GM18517 (cell line): ENCODE measurements around the gene NME3.
"Not testable (repeated sequence)": the region's sequence is repeated elsewhere in the genome, so short reads cannot be mapped to it uniquely, and the experiment has no call there.

ENCODE experiments used
- ATAC-seq: cut with Tn5 transposase; IDR thresholded peaks from one replicate; pipeline ENCODE4 v1.9.1; 2021; ENCODE audit warnings: mild to moderate bottlenecking, moderate library complexity; ENCODE audit not compliant: unreplicated experiment

The NME3 gene

DNA sequence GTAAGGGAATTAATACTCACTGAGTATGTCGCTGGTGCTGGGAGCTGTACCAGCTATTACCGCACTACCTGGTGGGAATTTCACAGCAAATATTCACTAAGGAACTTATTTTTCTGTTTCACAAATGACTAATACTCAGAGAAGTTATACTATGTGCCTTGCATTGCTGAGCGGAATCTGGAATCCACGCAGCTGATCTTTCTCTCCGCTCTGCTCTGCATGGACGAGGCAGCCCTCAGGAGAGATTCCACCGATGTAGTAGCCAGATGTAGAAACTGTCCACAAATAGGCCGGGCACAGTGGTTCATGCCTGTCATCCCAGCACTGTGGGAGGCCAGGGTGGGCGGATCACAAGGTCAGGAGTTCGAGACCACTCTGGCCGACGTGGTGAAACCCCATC is 17.1 kb downstream of the NME3 start:
- ATAC-seq, result no peak

DNA sequence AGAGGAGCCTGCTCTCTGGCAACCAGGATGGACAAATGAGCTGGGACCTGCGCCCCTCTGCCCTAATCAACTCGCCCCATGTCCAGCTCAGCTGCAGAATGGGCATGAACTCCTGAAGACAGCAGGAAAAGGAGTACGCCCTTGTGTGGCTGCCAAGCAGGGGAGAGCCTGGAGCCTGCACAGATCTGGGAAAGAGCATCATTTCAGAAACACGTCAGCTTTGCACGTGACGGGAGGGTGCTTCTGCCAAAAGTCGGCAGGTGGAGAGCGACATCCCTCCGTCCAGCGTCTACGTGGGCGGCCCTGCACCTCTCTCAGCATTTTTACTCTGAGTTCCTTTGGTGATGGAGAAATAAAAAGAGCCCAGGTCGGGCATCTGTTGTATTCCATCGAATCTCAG is 18.5 kb downstream of the NME3 start:
- ATAC-seq, result no peak

DNA sequence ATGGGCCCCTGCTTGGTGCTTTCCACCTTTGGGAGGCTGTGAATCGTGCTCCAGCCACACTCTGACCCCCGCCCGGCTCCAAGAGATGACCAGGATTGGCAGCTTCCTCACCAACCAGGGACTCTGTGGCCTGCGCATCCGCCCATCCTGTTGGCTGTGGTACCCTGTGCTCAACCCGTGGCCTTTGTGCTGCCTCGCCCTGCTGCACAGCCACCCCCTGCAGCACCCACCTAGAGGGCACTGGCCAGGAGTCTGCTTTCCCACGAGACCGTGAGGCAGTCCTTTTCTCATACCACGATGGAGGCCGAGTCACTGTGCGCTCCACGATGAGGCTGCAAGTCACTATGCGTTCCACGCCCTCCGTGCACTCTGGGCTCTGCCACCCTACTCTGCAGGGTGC is 19.4 kb downstream of the NME3 start:
- no peak for ATAC-seq

DNA sequence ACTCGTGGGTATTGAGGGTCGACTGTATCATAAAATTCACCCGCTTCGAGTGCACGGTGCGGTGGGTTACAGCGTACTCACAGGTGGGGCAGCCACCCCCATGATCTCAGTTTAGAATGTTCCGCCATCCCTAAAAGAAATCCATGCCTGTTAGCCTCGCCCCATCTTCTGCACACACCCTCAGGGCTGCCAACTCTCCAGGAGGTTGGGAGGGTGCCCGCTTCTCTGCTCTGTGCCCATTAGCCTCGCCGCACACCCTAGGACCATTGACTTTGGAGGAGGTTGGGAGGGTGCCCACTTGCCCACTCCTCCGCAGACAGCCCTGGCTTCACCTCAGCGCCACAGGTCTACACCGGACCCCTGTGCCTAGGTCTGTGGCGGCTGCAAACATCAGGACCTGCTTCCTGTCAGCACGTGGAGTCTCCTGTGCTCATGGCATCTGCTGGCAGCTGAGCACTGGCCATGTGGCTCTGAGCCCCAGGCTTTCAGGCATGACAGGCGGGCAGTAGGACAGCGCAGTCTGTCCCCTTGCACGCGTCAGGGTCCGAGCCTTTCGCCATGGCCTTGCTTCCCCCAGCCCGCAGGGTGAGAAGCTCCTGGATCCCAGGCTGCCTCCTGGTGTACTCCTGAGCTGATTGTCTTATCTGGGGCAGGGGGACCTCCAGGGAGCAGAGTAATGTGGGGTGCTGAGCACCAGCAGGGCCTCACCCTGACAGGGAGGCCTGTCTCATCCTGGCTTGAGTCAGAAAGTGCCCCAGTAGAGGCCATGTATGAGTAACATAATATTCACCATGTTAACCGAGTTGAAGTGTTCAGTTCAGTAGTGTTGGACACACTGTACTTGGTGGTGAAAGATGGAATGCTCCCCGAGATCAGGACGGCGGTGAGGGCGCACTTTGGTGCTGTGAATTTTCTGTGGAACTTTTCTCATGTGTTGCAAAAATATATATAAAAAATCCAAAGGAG is 21.9 kb downstream of the NME3 start:
- no peak for ATAC-seq

DNA sequence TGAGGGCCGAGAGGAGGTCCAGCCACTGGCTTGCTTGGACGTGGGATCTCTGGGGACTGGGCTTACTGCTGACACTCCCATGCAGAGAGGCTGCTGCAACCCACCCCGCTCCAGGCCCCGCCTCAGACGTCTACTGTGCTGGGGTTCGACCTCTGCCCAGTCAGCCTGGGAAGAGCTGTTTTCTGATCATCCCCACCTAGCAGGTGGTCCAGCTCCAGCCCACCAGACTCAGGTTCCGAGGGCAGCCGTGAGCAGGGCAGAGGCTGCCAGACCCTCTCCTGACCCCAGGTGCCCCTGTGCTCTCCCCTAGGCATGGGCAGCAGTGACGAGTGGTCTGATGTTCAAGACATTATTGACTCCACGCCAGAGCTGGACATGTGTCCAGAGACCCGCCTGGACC is 23.4 kb downstream of the NME3 start:
- ATAC-seq, result no peak

DNA sequence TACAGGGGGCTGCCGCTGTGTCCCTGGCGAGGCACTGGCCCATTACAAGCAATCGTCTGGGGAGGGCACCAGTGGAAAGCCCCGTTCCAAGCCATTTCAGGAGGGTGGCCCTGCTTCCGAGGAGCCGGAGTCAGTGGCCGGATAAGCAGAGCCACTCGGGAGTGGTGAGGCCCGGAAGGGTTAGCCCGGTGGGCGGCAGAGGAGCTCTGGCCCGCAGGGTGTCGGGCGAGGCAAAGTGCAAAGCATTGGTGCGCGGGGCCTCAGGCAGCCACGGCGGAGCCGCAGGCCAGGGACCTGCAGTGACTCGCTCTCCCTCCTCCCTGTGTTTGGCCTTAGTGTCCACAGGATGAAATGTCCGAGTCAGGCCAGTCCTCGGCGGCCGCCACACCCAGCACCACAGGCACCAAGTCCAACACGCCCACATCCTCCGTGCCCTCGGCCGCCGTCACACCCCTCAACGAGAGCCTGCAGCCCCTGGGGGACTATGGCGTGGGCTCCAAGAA is 24.6 kb downstream of the NME3 start:
- no peak for ATAC-seq

DNA sequence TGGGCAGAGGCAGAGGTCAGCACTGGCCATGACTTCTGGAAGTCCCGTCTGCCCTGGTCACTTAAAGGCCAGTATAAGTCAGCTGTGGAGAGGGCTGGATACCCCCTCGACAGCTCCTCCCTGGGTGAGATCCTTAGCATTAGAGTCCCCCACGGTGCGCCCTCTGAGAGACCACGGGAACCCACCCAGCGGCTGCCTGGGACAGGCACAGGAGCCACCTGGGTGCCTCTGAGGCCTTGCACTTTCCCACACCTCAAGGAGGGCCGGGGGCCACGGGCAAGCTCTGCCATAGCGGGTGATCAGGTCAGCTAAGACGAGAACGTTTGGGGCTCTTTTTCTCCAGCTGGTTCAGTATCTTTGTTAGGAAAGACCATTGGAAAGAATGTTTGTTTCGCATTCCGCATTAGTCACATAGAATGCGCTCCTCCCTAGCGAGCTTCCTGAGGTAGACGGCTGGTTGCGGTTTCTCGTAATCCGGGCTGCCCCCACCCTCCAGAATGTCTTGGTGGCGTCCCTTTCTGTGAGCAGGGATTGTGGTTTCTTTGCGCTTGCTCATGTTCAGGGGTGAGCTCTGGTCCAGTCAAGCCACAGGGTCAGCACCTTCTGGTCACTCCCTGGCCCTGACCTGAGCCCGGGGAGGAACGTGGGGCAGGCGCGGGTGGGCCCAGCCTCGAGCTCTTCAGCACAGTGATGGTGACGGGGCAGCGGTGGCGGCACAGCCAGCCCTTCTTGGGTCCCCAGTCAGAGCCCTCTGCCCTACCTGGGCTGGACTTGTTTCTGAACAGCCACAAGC is 25.2 kb downstream of the NME3 start:
- no peak for ATAC-seq

DNA sequence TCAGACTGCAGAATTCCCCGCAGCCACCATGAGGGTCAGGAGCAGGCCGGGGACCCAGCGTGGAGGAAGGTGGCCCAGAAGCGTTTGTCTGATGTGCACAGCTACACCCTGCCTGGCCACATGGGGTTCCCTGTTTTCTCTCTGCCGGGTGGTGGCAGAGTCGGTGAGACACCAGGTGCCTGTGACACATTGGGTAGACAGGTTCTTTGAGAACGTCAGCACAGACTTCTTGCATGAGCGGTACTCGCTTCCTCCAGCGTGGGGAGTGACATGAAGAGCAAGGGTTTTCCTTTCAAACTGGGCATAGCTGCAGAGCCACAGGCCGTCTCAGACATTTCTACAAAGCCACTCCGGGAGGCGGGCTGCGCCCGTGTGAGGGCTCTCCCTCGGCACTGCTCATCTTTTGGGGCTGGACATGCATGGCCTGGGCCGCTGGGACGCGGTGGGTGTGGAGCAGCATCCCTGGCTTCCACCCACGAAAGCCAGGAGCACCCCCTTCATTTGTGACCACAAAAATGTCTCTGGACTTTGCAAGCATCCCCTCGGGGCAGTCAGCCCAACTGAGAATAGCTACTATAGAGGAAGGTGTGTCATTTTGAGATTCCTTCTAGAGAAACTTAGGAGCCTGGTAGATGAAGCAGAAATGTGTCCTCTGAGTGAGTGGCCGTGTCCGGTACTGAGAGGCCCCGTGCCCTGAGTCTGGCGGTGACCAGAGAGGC is 26.0 kb downstream of the NME3 start:
- ATAC-seq, result no peak

DNA sequence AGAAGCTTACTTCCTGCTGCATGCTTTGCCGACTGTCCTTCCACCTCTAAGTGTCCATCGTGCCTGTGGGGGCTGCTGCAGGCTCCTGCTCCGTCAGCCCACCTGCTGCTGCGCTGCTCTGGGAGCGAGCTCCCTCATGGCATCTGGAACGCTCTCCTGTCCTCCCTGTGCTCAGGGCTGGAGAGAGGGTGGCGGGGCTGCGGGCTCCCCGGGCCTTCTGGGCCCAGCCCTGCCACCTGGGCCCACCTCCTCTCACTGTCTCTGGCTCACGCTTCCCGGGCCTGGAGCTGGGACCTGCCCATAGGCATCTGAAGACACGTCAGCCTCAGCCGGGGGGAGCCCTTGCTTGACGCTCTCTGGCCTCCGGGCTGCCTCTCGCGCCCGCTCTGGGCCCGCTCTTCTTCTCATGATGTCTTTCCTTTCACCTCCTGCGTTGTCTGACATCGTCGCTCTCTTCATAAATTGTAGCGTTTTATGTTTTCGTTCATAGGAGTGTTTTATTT is 27.0 kb downstream of the NME3 start:
- no peak for ATAC-seq

DNA sequence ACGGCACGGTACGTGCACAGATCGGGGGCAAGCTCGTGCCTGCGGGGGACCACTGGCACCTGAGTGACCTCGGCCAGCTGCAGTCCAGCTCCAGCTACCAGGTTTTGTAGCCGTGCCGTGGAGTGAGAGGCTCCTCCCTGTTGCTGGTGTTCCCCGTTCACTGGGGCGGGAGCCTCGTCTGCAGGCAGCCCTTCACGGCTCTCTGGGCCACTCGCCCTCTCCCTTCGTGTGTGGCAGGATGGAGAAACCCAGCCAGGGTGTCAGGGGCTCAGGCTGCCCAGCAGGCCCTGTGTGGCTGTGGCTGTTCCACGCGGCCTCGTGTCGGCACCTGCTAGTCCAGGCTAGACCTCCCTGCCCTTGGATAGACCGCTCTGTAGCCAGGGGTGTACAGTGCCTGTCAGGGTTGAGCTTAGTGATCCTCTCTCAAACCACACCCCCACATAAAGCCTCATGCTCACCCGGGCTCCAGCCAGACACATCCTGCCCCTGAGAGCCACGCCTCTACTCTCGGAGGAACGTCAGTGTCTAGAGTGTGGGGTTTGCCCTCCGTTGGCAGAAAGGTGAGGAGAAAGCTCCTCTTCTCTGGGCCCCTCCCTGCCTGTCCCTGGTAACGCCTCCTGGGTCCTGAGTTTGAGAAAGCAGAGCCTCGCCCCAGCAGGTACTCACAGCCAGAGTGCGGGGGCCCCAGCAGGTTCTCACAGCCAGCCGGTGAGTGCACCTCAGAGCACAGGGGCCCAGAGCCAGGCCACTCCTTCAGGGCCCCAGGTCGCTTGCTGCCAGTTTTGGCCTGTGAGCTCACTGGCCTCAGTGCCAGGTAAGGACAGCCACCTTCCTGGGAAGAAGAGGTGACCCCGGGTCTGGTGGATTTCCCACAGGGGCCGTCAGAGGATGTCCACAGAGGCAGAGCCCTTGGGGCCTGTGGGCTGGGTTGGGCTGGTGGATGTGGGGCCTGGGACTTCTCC is 27.7 kb downstream of the NME3 start:
- no peak for ATAC-seq

DNA sequence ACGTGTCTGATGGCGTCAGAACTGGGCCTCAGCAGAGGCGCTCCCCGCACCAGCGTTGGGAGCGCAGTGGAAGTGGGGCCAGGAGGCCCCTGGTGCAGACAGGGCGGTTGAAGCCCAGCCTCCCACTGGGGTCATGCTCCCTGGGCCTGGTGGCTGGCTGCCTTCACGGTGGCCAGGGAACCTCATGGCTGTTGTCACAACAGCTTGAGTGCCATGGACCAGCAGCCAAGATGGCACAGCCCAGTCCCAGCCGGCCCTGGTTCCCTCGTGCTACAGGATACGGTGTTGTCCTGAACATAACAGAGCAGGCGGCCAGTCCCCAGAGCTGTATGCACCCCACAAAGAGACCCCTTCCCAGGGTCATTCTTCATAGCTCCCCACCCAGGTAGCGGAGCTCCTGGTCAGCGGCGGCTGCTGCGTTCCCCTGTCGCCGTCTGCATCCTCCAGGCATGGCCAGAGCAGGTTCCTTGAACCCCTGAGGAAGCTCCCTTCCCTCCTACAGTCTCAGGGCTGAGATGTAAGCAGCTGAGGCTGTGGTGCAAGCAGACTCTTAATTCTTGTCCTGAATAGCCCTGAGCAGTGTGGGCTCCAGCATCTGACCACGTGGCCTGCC is 29.7 kb downstream of the NME3 start:
- no peak for ATAC-seq

DNA sequence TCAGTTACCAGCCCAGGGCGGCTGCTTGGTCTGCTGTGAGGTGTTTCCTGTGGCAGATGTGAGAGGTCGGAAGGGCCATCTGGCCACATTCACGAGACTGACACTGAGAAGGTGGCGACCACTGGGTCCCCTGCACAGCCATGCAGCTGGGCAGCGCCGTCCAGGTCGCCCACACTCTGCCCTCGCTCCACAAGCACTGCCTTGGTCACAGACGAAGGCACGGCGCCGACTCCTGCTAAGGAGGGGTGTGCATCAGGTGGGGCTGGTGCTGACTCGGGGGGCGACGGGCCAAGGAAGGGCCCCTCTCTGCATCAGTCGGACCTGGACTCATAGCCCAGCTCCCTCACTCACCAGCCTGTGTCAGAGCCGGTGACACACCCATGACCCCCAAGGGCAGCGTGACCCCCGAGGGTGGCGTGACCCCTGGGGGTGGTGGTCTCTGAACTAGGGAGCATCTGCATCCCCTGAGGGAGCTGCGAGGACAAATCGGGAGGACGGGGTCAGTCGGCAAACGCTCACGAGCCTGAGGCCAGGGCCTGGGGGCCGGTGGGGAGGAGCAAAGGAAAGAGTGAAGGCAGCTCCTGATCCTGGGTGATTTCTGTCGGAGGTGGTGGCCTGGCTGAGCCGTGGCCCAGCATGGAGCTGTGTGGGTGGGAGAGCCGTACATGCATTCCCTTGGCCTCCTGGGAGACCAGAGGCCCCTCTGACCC is 30.4 kb downstream of the NME3 start:
- no peak for ATAC-seq

DNA sequence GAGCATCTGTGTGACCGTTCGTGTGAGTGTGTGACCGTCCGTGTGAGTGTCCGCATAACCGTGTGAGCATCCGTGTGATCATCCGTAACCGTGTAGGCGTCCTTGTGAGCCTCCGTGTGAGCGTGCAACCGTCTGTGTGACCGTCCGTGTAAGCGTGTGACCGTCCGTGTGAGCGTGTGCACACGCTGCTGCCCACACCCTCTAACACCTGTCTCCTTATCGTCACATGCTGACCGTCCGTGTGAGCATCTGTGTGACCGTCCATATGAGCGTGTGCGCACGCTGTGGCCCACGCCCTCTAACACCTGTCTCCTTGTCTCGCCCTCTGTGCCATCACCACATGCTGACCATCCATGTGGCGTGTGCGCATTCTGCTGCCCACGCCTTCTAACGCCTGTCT is 31.1 kb downstream of the NME3 start:
- ATAC-seq, result no peak

DNA sequence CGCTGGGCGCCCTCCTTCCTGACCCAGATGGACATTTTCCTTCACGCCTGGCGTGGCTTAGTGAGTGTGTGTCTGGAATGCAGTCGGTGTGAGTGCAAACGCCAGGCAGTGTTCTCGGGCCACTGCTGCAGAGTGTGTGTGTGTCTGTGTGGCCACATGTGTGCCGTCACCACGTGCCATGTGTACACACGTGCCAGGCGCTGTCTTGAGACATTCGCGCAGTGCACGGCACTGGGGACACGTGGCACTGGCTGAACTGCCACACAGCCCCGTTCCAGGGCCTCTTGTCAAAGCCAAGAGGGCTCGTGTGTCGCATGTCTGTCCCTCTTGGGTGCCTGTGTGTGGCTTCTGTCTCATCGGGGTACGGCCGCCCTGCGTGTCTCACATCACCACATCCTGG is 36.5 kb downstream of the NME3 start:
- no peak for ATAC-seq

DNA sequence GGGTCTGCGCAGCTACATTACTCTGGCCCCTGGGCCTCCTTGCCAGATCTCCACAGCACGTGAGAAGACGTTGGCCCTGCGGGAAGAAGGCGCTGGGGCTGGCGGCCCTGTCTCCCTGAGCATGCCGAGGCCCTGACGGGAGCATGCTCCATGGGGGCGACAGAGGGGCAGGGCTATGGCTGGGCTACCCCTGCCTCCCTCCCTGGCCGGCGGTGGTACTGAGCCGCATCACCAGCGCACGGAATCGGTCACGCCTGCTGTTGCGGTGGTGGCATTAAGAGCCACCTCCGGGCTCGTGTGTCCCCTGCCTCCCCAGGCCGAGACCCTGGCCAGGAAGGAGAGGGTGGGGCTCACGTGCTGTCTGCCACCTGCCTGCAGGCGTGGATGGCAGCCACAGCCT is 37.2 kb downstream of the NME3 start:
- ATAC-seq, result no peak

DNA sequence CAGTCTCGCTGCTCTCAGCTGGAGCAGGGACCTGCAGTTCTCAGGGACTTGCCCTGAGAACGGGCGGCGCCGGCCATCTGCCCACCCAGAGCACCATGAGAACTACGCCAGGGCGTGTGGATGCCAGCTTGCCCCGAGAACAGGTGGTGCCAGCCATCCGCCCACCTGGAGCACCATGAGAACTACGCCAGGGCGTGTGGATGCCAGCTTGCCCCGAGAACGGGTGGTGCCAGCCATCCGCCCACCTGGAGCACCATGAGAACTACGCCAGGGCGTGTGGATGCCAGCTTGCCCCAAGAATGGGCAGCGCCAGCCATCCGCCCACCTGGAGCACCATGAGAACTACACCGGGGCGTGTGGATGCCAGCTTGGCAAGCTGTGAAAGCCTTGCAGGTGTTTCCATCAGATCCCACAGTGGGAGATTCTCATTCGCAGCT is 38.8 kb downstream of the NME3 start:
- not testable (repeated sequence) for ATAC-seq

DNA sequence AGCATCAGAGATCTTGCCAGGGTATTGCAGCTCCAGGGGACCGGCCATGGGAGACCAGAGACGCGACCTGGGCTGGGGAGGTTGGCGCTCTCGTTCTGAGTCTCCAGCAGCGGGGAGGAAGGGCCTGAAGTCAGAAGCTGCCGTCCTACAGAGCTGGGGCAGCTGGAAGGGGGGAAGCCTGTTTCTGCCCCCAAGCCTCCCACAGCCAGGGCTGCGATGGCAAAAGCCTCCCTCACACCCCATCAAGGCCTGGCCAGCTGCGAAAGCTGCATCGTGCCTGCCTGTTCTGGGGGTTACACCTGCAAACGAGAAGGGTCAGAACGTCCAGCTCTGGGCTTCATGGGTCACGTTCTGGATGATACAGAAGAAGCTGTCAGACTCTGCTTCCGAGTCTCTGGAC is 39.3 kb downstream of the NME3 start:
- no peak for ATAC-seq

DNA sequence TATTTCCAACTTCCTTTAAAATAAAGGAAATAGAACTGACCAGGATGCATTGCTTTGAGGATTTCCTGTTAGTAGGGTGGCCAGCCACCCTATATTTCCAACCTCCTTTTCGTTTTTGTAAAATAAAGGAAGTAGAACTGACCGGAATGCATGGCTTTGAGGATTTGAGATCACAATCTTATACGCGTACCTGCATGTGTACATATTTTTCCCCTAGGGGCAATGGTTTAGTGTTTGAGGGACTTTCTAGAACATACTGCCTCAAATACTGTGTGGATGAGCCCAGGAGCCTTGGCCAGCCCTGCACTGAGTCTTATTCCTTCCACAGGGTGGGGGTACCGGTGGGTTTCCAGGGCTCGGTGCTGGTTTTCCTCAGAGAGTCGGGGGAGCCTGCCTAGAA is 39.7 kb downstream of the NME3 start:
- ATAC-seq, result no peak

DNA sequence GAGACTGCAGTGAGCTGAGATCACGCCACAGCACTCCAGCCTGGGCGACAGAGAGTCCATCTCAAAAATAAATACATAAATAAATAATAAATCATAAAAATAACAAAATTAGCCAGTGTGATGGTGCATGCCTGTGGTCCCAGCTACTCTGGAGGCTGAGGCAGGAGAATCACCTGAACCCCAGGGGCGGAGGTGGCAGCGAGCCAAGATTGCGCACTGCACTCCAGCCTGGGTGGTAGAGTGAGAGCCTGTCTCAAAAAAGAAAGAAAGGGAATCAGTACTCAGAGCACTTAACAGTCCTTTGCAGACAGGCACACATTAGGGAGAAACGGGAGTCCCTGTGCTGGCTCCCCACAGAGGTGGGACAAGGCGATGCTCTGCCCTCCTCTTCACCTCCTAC is 40.3 kb downstream of the NME3 start:
- ATAC-seq, result no peak
